ENCODE data around the gene ATP6V1C2.

Gene ATP6V1C2, protein sequence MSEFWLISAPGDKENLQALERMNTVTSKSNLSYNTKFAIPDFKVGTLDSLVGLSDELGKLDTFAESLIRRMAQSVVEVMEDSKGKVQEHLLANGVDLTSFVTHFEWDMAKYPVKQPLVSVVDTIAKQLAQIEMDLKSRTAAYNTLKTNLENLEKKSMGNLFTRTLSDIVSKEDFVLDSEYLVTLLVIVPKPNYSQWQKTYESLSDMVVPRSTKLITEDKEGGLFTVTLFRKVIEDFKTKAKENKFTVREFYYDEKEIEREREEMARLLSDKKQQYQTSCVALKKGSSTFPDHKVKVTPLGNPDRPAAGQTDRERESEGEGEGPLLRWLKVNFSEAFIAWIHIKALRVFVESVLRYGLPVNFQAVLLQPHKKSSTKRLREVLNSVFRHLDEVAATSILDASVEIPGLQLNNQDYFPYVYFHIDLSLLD

DNA sequence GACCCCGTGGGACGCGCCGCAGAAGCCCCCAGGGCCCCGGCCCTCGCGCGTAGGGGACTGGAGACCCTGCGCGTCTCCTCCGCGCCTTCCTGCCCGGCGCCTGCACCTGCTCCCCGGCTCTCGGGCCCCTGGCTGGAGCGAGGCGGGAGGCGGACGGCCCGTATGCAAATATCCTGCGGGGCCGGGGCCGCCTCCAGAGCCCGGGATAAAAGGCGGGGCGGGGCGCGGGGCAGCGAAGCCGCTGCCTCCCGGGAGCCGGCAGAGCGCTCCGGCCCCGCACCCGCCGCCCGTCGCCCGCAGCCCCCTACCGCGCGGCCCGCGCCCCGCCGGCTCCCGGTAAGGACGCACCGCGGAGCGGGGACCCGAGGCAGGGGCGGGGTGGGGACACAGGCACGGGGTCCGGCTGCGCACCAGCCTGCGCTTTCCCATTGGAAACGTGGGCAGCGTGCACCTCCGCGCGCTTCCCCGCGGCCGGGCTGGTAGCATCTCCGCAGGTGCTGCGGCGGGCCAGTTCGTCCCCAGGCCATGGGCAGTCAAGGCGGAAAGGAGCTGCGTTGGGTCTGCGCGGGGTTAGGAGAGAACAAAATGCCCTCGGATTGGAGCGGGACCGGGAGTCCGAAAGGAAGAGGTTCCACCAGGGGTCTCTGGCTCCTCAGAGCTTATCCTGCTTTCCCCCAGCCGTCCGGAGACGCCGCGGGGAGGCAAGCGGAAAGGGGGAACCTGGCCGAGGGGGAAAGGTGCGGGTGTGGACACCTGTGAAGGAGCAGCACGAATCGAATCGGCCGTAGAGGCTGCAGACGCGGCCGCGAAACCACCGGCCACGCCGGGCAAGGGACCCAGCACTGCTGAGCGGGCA is at the start of gene ATP6V1C2:
ATP6V1C2 (plus strand) TSS at position 235 of the 856 bp plus-strand sequence. CDS start 1,220 bp downstream, outside the sequence.
- DNase-seq = peak; percentile 22

- DNase-seq = no peak
Observed at GRCh38 chr2:10675131-10675530, 46.3 kb upstream of the ATP6V1C2 start.

- no peak for DNase-seq
Observed at GRCh38 chr2:10678225-10678624, 43.2 kb upstream of the ATP6V1C2 start.

- DNase-seq = no peak
Observed at GRCh38 chr2:10680214-10680613, 41.2 kb upstream of the ATP6V1C2 start.

DNA sequence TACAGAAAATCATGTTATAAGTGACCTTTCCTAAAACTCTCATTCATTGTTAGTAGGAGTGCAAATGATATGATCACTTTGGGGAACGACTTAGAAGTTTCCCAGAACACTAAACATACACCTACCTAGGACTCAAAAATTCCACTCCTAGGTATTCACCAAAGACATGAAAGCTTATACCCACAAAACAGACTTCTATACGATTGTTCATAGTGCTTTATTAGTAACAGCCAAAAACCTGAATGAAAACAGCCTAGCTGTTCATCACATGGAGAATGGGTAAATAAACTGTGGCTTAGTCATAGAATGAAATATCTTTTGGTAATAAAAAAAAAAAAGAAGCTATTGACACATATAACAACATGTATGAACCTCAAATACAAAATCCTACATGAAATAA is 40.5 kb upstream of the ATP6V1C2 start:
- no peak for DNase-seq

- DNase-seq = no peak
Observed at GRCh38 chr2:10686176-10686730, 35.2 kb upstream of the ATP6V1C2 start.

- DNase-seq = no peak
Observed at GRCh38 chr2:10688921-10689807, 32.3 kb upstream of the ATP6V1C2 start.

DNA sequence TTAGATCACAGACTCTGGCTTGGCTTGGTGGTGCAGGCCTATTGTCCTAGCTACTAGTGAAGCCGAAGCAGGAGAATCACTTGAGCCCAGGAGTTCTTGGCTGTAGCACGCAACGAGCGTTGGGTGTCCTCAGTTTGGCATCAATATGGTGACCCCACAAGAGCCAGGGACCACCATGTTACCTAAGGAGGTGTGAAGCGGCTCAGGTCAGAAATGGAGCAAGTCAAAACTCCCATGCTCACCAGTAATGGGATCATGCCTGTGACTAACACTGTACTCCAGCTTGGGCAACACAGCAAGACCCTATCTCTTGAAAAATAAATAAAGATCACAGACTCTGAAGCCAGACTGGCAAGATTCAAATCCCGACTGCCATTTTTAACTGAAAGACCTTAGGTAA is 29.9 kb upstream of the ATP6V1C2 start:
- DNase-seq = no peak

- no peak for DNase-seq
Observed at GRCh38 chr2:10700078-10700803, 21.2 kb upstream of the ATP6V1C2 start.

DNA sequence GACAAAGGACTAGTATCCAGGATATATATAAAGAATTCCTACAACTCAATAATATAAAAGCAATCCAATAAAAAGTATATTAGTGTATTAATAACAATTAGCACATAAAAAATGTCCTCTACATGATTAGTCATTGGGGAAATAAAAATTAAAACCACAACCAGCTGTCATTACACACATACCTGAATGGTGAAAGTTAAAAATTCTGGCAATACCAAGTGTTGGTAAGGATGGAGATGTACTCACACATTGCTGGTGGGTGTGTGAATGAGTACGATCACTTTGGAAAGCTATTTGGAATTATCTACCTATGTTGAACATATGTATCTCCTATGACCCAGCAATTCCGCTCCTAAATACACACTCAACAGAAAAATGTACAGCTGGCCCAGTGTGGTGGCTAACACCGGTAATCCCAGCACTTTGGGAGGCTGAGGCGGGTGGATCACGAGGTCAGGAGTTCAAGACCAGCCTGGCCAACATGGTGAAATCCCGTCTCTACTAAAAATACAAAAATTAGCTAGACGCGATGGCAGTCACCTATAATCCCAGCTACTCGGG is 17.3 kb upstream of the ATP6V1C2 start:
- no peak for DNase-seq

DNA sequence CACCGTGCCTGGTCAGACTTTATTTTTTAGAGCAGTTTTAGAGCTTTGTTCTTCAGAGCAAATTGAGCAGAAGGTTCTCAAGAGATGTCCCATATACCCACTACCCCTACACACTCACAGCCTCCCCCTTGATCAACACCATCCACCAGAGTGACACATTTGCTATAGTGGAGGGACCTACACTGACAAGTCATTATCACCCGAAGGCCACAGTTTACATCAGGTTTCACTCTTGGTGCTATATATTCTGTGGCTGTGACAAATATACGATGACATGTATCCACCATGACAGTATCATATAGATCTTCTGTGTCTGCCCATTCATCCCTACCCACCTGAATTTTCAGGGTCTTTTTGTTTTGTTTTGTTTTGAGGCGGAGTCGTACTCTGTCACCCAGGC is 15.4 kb upstream of the ATP6V1C2 start:
- no peak for DNase-seq

GRCh38 chr2:10707831-10708230 is 13.6 kb upstream of the ATP6V1C2 start:
- DNase-seq = no peak

- peak; percentile 31 for DNase-seq
Observed at GRCh38 chr2:10709290-10709939, 12.0 kb upstream of the ATP6V1C2 start.

- DNase-seq = no peak
Observed at GRCh38 chr2:10712185-10712809, 9.1 kb upstream of the ATP6V1C2 start.

GRCh38 chr2:10716581-10716980 is 4.8 kb upstream of the ATP6V1C2 start:
- no peak for DNase-seq

DNA sequence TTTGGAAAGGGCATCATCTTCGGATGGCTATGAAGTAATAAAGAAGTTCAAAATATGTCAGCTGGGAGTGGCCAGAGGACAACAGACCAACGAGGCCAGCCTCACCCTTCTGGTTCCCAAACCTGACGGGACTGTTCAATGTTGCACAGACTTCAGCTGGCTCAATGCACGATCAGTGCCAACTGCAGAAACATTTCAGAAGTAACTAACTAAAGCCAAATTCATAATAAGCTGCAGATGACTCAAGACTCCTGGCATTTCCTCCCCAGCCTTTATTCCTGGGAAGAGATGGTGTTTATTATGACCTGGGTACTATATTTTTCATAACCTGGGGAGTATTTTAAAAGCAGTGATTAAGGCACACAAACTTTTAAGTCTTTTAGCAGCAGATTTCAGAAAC is 3.8 kb upstream of the ATP6V1C2 start:
- no peak for DNase-seq

DNA sequence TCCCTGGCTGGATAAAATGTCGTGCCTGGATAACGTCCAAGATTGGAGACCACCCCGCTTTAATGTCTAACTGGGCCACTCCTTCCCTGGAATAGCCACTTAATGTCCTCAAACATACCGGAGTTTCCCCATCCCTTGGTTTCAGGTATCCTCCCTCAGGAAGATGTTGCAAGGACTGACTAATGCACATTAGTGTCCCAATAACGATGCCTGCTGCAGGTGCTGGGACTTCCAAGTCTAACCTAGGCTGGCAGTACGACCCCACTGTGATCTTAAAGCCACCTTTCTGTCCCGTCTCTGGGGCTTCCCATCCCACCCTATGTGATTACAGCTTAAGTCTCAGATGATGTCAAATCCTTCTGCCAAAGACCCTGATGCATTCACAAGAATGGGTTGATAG is 1.1 kb upstream of the ATP6V1C2 start:
- DNase-seq = no peak

DNA sequence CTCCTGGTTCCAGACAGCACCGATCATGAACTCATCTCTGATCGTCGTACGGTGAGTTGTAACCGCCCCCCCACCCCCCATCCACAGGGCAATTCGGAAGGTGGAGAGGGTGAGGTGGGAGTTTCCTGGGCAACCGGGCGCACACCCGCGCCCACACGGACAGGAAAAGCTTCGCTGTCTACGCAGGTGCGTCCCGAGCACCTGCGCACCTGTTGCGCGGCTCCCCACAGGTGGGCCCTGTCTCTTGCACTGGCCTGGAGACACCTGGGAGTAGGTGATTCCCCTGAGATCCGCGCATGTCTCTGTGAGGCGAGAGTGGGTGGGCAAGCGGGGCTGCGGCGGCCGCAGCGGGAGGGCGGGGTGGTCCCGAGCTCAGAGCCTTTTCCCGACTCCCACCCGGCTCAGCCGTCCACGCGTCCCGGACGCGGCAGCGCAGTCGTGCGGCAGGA is 459 bp upstream of the ATP6V1C2 start:
- peak; percentile 44 for DNase-seq

DNA sequence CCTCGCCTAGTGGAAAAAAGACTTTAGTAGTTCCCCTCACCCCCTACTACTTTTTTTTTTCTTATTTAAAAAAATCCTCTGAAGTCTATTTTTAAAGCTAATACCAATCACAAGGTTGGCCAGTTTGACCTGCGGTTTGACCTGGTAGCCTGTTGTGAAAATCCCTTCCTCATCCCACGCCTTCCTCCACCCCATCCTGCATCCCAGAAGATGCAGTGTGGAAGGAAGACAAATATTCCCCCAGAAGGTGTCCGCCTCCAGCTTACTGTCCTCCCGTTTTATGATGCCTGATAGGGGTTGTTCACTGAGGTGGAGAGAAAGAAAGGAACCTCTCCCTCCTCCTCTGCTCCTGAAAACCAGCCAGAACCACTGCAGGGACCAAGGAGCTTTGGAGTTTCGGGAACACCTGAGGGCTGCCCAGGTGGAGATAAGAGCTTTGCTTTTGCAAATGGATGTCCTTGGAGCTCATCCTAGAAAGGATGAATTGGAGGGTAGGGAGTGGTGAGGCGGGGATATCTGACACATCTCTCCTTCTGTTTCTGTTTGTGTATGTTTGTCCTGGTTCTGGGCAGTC is 909 bp downstream of the ATP6V1C2 start:
- no peak for DNase-seq

All from NCI-H1105 treated with DMSO at 0.1 percent for 48 hours (cell line).